Frontal cortex (tissue), 4 donors: Measurements from ENCODE around the gene PAM. TPM values are rescaled to one million over a fixed set of nuclear protein-coding genes. Genes with fewer than 3 reads are reported as not detected.

Source experiments
- DNase-seq, 2 donors: peaks; one replicate each; pipeline ENCODE4 v3.0.0; 2012; ENCODE audit warnings: low spot score in 2 of 2
- FAIRE-seq: peaks from 2 replicates; lab custom pipeline; 2012; peaks lifted over from hg19 to GRCh38; lab: Jason Lieb, UNC
- total RNA-seq: library from RNA; depleted of rRNA; stranded (reverse); fragments of >200 nt; gene quantifications from one replicate; pipeline ENCODE4 v1.2.3, GENCODE V29; 2014
- donor health status: control.
- donor health status: control.
- donor health status: control.

Gene PAM
- total RNA-seq, 1 donor from 2014 or later: 61.6 TPM

DNA sequence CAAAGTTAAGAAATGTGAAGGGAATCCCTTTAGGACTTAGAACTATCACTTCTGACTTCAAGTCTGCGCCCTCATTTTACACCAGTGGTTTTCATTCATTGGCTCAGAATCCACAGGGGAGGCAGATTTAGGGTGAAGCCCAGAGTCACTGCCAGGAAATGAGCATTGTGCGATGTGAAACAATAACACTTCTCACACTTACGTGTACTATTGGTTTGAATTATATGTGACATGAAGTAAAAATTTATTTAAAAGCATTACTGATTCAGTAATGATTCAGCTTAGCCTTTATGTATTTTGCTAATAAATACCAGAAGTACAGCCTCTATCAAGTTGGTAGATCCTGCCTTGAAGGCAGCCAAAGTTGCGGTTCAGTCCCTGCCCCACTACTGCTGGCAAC is 98.6 kb downstream of the PAM start:
- FAIRE-seq (no peak), DNase-seq (no peak)

DNA sequence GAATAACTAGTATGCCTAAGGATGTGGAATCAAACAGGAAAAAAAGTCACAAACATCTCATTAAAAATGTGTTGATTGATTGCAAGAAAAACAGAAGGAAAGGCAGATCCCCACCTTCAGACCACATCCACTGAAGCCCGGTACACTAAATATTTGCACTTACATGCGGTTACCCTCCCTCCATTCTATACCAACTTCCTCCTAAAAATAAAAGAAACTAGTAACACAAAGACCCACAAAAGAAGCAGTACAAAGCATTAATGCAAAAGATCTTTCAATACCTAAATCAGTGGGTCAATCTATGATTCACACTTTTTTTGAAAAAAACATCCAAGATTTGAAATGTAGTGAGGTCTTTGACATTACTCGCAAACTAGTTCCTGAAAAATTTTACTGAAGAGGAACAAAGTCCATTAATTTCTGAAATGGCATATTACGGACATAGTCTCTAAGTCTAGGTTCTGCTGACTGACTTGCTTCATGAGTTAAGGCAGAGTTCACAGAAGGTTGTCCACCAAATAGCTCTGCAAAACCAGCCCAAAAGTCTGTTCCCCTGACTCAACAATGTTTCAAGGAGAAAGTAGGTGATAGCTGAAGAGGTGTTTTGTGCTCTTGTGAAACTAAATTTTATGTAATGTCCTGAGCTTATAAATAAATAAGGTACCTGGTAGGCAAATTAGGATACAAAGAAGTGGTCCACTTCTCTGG is 100.7 kb downstream of the PAM start:
- FAIRE-seq (no peak), DNase-seq (no peak)

DNA sequence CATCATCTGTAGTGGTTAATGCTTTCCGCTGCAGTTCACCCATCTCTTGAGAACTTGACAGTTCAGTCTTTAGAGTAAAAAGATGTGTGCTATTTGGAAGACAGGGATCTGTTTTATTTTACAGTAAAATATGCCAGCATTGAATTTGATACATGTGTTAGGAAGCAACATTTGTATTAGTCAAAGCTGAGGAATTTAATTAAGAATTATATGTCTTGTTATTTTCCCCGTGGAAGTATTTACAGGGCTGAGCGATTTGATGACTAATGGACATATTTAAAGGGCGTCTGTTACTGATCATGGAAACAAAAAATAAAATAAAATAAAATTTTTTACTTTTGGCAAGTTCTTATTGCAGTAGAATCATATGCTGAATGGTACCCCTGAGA is 101.3 kb downstream of the PAM start:
- no peak for FAIRE-seq
- DNase-seq: no peak

DNA sequence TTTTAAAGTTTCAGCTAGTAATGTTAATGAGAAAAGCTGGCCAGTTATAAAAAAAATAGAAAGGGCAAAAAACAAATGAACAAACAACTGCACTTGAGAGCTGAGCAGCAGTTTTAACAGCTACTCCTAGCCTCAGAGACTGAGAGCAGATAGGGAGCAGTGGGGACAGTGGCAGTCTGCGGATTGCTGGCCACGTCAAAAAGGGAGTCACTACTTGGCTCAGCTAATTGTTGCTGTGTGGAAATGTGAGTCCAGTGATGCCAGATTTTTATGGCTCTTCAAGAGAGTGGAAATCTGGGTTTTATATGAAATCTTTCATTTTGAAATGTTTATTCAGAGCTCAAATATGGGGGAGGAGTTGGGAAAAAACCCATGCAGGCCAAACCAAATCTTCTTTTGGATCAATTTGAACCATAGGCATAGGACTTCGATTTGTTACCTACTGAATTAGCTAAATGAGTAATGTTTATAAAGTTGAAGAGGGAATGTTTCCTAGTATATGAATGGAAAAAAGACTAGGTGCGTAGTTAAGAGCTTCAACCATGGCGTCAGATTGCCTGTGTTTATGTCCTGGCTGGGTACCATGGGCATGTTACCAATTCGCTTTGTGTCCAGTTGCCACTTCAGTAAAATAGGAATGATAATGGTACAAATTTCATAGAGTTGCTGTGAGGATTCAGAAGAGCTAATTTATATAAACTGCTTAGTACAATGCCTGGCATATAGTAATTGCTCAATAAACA is 102.1 kb downstream of the PAM start:
- no peak for FAIRE-seq
- DNase-seq: no peak

DNA sequence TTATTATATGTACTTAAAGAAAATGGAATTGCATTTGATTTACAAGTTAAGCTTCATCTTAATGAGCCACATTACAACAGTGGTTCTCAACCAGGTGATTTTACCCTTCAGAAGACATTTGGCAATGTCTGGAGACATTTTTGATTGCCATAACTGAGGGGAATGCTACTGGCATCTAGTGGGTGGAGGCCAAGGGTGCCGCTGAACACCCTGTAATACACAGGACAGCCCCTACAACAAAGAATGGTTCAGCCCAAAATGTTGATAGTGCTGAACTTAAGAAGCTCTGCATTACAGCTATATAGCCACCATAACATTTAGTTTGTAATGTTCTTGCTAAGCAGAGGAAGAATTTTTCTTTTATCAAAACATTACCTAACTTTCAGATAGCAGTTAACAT is 103.1 kb downstream of the PAM start:
- FAIRE-seq (no peak), DNase-seq (no peak)

DNA sequence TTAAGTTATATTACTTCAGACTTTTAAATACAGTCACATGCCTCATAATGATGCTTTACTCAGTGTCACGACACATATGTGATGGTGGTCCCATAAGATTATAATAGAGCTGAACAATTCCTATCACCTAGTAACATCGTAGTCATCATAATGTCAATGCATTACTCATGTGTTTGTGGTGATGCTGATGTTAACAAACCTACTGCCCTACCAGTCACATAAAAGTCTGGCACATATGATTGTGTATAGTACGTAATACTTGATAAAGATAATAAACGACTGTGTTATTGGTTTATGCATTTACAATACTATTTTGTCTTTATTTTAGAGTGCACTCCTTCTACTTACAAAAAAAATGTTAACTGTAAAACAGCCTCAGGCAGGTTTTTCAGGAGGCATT is 103.7 kb downstream of the PAM start:
- DNase-seq (no peak), FAIRE-seq (no peak)

DNA sequence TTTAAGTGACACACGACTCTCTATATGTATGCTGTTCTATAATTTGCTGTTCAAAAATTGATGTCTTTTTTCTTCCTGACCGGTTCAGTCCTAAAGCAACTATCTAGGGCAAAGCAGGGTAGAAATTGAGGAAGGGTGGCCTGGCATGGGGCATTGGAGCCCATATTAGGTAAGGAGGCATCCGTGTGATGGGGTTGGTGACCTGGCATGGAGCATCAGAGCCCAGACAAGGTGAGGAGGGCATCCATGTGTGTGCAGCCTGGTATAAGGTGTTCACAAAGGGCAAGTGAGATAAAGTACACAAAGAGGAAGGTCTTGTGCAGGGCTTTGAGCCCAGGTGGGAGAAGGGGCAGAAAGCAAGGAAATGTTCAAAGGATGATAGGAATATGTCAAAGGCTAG is 104.9 kb downstream of the PAM start:
- no peak for FAIRE-seq

DNA sequence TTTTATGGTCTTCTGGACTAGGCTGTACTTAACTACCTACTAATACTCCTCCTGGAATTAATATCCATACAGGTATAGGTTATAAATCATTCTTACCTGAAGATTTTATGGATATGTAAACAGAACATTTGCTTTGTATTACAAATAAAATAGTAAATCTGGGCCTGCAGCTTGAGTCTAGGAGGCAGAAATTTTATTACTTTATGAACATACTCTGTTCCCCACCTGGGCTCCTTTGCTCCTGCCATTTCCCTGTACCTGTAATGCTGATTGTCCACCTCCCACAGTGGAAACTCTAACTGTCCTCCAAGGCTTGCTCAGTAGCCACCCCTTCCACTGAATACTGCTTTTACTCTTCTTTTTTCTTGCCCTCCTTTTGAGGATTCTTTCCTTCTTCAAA is 108.0 kb downstream of the PAM start:
- DNase-seq: no peak
- FAIRE-seq: no peak

More for the DNA sequence above, 104.9 kb downstream of the PAM start:
- no peak for DNase-seq

DNA sequence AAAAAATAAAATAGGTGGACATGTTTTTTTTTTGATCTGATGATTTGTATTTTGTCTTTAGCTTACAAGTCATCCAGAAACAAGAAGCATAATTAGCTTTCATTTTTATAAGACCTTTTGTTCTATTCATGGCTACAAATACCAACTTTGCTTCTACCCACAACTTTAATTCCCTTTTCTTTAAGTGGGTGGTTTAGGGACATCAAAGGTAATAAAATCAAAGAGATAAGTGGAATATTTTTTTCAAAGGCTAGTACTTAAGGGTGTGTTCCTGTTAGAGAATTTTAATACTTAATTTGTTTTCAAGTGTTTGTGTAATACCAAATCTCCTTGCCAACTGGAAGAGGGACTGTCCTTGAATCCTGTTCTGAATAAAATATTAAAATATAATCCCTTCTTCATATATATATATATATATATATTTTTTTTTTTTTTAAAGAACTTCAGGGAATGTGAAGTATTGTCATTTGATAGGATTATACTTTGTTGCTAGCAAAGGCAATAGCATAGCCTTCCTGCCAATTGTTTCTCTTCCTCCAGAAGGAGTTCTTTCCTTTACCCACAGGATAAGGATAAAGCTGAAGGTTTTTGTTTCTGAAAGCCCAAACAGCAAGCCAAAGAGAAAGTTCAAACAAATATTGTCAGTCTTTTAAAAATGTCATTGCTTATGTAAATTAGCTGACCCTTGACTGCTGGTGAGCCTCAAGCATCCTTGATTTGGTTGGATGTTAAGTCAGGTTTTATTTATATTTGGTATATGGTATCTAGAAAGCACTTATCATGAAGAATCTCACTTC is 108.9 kb downstream of the PAM start:
- DNase-seq: no peak
- no peak for FAIRE-seq

DNA sequence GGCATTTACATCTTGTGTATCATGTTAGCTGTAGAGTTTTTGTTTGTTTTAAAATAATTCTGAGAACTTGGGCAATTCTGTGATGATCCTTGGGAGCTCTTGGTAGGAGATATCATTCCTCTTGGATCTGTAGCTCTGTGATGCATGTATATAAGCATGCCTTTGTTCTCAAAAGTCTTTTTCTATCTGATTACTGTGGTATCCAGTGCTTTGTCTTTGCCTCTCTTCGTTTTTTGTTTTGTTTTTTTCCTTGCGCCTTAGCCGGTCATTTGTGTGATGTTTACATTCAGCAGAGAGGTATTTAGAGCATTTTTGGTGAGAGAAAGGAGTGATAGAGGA is 110.0 kb downstream of the PAM start:
- DNase-seq: no peak

DNA sequence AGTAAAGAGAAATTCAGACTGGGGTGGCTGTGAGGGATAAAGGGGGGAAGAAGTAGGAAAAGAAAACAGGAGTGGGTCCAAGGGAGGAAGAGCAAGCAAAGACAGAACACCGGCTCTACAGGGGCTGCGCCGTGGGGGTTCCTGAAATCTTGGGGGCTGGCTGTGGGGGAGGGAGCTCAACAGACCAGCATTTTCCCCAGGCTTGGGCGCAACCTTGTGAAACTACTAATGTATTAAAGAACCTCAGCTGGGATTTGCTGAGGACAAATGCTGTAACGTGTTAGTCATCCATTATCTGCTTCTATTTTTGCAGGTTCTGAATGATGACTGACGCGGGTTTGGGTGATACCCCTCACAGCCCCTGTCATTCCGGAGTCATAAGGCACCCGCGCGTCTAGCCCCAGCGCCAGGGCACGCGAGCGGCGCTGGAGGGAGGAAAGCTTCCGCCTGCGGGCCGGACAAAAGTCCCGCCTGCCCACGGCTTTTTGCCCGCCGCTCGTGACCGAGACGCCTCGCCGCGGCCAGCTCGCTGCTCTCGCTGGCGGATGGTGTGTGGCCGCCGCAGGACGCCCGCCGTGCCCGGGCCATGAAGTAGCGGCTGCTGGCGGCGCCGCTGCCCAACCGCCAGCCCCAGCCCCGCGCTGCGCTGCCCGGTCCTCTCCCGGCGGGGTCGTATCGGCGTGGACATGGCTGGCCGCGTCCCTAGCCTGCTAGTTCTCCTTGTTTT is 110.6 kb downstream of the PAM start:
- DNase-seq (peak; percentile 30 to 52), FAIRE-seq (no peak)

More for the DNA sequence above, 110.0 kb downstream of the PAM start:
- FAIRE-seq: no peak

DNA sequence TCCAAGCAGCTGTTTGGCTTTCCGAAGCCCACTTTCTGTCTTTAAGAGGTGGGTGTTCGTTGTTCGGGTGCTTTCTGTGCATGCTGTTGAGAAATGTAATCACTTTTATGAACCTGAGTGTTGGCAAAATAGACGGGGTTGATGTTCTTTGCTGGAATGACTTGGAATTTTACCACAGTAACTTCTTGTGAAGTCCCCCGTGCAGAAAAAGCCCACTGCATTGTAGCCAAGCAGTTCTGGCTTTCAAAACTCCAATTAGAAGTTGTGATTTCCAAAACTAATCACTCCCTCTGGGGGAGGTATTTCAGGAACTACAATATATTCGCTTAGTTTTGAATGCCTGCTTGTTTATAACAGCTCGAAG is 111.1 kb downstream of the PAM start:
- FAIRE-seq (no peak), DNase-seq (peak in 1 of 2 donors; percentile 9)

DNA sequence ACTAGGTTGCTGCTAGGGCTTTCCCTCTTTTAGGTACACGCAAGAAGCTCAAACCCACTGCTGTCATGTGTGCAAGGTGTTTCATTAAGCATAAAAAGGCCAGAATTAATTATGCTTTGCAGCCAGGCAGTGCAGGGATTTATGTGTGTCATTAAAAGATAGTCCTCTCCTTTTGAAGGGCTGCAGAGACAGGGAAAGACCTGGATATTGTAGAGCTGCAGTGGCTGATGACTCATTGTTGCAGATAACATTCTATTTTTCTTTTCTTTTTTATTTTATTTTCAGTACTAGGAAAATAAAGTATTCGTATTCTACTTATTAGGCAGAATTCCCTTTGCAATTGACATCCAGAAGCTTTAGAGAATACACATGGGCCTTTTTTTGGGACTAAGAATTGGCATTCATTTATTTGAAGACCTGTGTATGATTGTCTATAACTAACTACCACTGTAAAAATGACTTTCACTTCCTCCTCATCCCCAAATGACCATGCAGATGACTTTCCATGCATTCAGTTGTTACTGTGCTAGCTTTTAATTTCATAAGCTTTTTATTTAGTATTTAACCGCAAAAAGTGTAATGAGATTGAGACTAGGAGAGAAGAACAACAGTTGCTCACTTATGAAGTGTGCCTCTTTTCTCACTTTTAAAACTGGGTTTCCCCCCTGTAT is 113.0 kb downstream of the PAM start:
- no peak for DNase-seq

DNA sequence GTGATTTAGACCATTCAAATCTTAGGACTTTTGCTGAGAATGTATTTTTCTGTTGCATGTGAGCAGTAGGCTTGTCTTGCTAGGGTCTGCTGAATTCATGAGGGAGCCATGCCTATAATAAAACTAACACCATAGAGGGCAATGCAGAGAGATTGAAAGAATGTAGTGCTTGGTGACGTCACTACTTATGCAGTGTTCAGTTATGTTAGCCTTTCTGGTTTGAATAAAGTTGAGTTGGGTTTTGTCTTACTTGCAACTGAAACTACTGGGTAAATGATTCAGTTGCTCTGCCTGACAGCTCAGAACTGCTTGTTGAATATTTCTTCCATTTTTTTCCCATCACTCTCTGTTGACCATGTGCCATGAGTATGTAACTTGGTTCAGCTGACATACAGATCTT is 114.1 kb downstream of the PAM start:
- no peak for FAIRE-seq
- no peak for DNase-seq

More for the DNA sequence above, 113.0 kb downstream of the PAM start:
- FAIRE-seq: no peak

DNA sequence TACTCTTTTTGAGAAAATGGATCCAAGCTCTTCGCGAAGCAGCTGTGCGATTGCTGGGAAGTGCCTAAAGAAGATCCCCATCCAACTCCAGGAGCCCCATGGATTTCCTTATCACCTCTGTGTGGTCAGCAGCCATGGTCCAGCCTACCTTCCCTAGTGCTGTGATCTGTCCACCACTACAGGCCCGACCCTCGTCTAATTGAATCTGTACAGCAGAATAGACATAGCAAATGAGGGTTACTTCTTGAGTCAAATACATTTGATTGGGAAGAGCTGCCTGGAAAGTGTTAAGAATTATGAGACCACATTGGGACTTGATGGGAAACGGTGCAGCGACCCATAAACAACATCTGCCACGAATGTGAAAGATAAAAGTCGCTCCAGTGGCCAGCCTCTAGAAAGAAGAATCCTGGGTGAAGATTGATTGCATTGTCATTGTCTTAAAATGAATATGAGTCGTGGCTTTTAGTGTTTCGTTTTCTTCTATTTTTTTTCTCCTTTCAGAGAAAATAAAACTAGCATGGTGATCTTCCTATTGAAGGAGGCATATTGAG is 118.4 kb downstream of the PAM start:
- FAIRE-seq (no peak), DNase-seq (no peak)

DNA sequence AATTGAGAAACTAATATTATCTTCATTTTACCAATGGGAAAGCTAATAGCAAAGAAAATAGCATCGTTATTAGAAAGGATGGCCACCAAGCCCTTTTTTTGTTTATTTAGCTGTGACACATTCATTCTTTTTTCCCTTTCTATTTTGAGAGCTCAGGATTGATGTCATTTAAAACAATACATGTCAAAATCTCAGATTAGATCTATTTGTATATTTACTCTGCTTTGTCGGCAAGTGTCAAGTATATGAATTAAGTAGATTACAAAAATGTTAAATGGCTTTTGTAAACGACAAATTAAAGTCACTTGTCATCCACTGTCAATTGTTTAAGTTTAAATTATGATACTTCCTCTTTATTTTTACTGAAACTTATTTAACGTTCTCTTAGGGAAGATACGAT is 118.9 kb downstream of the PAM start:
- DNase-seq (no peak), FAIRE-seq (no peak)

DNA sequence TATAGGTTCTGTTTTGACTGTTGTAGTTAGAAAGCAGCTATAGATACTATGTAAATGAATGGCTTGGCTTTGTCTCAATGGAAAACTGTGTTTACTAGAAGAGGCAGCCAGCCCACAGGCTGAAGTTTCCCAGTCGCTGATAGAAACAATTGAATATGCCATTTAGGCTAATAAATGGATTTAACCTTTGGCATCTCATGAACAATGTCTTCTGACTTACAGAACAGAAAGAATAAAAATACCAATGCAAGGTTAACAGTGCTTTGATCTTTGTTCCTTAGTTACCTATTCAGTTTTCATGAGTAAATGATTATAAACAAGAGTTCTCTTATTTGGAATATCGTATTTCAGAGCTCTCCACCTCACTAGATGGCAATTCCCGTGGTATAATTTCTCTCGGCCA is 120.6 kb downstream of the PAM start:
- FAIRE-seq (no peak), DNase-seq (no peak)

DNA sequence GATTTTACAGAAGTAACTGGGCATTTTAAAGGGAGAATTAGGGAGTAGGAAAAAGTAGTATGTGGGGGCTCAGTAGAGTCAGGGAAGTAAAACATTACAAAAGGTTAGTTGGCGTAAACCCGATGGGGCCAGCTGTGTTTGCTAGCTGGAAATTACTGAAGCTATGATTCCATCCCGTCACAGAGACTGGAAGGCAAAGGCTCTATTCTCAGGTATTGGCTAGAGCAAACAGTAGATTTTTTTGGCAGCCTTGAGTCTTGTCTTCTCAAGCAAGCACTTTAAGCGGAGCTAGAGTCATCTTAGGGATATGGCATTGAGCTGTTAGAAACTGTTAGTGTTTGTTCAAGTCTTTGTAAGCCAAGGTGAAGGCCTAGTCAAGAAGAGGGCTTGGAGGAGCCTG is 121.5 kb downstream of the PAM start:
- DNase-seq (no peak), FAIRE-seq (no peak)

DNA sequence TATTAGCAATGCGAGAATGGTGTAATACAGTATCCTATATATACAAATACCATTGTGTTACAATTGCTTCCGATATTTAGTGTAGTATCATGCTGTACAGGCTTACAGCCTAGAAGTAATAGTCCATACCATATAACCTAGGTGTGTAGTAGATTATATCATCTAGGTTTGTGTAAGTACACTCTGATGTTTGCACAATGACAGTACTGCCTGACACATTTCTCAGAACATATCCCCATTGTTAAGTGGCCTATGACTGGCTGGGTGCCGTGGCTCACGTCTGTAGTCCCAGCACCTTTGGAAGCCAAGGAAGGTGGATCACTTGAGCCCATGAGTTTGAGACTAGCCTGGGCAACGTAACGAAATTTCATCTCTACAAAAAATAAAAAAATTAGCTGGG is 124.6 kb downstream of the PAM start:
- DNase-seq: no peak
- no peak for FAIRE-seq

DNA sequence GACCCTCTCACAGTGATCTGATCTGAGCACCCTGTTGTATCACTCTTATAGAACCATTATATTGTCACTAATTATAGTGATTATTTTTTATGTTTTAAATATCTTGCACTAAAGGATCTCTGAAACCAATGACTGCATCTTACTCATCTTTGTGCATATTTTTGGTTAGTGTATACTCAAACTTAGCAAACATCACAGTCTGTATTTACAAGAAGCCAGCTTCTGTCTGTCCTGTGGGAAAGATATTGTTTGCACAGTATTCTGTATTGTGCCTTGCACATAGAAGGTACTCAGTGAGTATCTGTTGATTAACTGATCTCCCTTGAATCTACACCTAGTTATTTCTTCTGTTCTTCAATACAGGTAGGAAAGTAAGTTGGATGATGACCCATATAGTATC is 131.5 kb downstream of the PAM start:
- DNase-seq (no peak), FAIRE-seq (no peak)
